ENCODE measurements around the gene HSPA12A.

HSPA12A gene

GRCh38 chr10:116743266-116744064, 1.1 kb upstream of the HSPA12A start:
- no peak for TF ChIP-seq REST (IDR thresholded peaks at IDR 0.05; ENCODE audit: low read depth)
- TF ChIP-seq NFIC (IDR thresholded peaks at IDR 0.05), result 0 out of 2 replicates have a peak, but pooled peaks have one; percentile 19
- TF ChIP-seq TCF12 (IDR thresholded peaks at IDR 0.05; ENCODE audit: low read depth), result 0 out of 2 replicates have a peak, but pooled peaks have one; percentile 27
- TF ChIP-seq, protein P1, sequence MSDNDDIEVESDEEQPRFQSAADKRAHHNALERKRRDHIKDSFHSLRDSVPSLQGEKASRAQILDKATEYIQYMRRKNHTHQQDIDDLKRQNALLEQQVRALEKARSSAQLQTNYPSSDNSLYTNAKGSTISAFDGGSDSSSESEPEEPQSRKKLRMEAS (IDR thresholded peaks at IDR 0.05), result peak; percentile 67
- TF ChIP-seq CEBPB (IDR thresholded peaks at IDR 0.05), result no peak
- peak; percentile 35; the same call in 1 of the 2 replicates for TF ChIP-seq TEAD4 (IDR thresholded peaks at IDR 0.05)
- TF ChIP-seq EP300 (IDR thresholded peaks at IDR 0.05; ENCODE audit: borderline replicate concordance), result 0 out of 2 replicates have a peak, but pooled peaks have one; percentile 8

DNA sequence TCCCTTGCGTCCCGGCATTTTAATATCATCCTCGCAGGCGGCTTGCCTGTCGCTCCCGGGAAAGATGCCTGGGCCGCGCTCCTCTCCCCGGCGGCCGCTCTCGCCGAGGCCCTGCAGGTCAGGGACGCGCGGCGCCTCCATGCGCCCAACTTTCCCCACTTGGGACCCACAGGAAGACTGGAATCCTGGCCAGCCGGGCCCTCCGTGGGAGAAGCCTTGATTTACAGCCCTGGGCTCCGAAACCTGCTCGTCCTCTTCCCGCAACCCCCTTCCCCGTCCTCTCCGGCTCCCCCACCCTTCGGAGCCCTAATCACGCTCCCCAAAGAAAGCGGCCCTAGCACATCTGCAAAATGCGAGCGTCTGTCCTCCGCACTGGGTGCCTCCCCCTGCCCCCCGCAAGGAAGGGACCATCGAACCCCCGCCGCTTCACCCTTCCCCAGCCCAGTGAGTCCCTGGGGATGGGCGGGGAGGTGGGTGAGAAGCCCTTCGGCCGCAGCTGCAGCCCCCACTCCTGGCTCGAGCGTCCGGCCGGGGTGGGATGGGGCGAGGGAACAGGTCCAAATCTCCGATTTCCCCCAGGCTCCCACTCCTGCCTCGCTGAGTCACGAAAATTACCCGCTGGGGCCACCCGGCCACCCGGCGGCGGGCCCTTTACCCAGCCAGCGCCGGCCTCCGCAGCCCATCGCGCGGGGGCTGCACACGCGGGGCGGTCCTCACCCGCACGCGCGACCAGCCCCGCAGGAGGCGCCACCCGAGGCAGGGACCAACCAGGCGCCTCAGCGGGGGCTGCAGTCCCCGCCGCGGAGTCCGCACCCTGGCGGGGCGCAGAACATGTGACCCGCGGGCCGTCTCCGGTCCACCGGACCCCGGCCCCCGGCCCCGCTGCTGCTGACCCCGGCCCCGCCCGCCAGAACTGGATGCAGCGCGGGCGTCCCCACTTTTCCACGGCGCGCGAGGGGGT, 695 bp downstream of the HSPA12A start:
- TF ChIP-seq CEBPB (IDR thresholded peaks at IDR 0.05) (no peak), USF1 (IDR thresholded peaks at IDR 0.05) (peak; percentile 36; the same call in 1 of the 2 replicates)

DNA sequence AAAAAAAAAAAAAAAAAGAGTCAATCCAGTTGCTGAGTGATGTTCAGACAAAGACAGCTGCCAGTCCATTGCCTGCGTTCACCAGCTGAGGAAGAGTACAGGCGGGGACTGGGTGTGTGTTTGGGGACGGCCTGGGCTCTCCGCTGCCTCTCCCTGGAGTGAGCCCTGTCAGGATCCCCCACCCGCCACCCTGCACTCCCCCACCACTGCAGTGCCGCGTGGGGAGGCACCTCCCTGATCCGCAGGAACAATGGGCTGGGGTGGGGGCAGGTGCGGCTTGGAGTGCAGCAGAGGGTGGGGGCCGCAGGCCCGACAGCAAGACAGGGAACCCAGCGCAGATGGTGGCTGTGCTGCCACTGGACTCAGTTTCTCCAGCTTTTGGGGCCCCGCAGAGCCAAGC, 1.4 kb downstream of the HSPA12A start:
- TF ChIP-seq, protein P1 (IDR thresholded peaks at IDR 0.05), result no peak
- TF ChIP-seq TCF12 (IDR thresholded peaks at IDR 0.05; ENCODE audit: low read depth), result no peak
- no peak for TF ChIP-seq YY1 (IDR thresholded peaks at IDR 0.05; ENCODE audit: low read depth)
- no peak for TF ChIP-seq CREB1 (IDR thresholded peaks at IDR 0.05; ENCODE audit: low read depth)
- TF ChIP-seq CEBPB (IDR thresholded peaks at IDR 0.05), result no peak
- no peak for TF ChIP-seq RAD21 (IDR thresholded peaks at IDR 0.05; ENCODE audit: low read depth)
- TF ChIP-seq ZBTB7A (IDR thresholded peaks at IDR 0.05; ENCODE audit: low read depth), result no peak; the same call in 1 of the 2 replicates
- TF ChIP-seq FOXM1 (IDR thresholded peaks at IDR 0.05; ENCODE audit: borderline replicate concordance, low read depth), result no peak
- TF ChIP-seq EP300 (IDR thresholded peaks at IDR 0.05; ENCODE audit: borderline replicate concordance), result no peak
- TF ChIP-seq EGR1 (IDR thresholded peaks at IDR 0.05), result no peak

DNA sequence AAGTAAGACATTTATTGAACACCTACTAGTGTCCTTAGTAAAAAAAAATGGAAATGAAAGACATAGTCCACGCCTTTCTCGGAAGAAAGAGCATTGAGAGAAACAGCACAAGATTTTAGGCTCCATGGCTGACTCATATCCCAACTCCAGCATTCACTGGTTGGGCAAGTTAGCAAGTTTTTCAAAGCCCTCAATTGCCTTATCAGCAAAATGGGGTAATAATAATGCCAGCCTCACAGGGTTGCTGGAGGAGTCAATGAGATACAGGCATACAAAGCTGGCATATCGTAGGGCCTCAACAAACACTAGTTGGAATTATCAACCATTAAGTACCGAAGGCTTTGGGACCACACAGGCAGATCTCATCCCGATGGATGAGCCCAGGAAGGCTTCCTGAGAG, 4.0 kb downstream of the HSPA12A start:
- TF ChIP-seq, protein P1 (IDR thresholded peaks at IDR 0.05), result no peak
- no peak for TF ChIP-seq NFIC (IDR thresholded peaks at IDR 0.05)
- TF ChIP-seq TAF1 (IDR thresholded peaks at IDR 0.05; ENCODE audit: low read depth), result no peak
- no peak for TF ChIP-seq ZBTB7A (IDR thresholded peaks at IDR 0.05; ENCODE audit: low read depth)
- TF ChIP-seq FOXM1 (IDR thresholded peaks at IDR 0.05; ENCODE audit: borderline replicate concordance, low read depth), result no peak
- no peak for TF ChIP-seq TEAD4 (IDR thresholded peaks at IDR 0.05)
- TF ChIP-seq CREB1 (IDR thresholded peaks at IDR 0.05; ENCODE audit: low read depth), result no peak
- TF ChIP-seq YY1 (IDR thresholded peaks at IDR 0.05; ENCODE audit: low read depth), result no peak
- TF ChIP-seq EGR1 (IDR thresholded peaks at IDR 0.05), result no peak
- TF ChIP-seq REST (IDR thresholded peaks at IDR 0.05; ENCODE audit: low read depth), result no peak
- TF ChIP-seq CEBPB (IDR thresholded peaks at IDR 0.05), result no peak
- TF ChIP-seq RAD21 (IDR thresholded peaks at IDR 0.05; ENCODE audit: low read depth), result no peak
- no peak for TF ChIP-seq EP300 (IDR thresholded peaks at IDR 0.05; ENCODE audit: borderline replicate concordance)

- TF ChIP-seq CEBPB (IDR thresholded peaks at IDR 0.05) (no peak), NFIC (IDR thresholded peaks at IDR 0.05) (no peak), TEAD4 (IDR thresholded peaks at IDR 0.05) (no peak), EP300 (IDR thresholded peaks at IDR 0.05; ENCODE audit: borderline replicate concordance) (no peak), USF1 (IDR thresholded peaks at IDR 0.05) (no peak), RAD21 (IDR thresholded peaks at IDR 0.05; ENCODE audit: low read depth) (no peak), FOXM1 (IDR thresholded peaks at IDR 0.05; ENCODE audit: borderline replicate concordance, low read depth) (no peak), TCF12 (IDR thresholded peaks at IDR 0.05; ENCODE audit: low read depth) (no peak), REST (IDR thresholded peaks at IDR 0.05; ENCODE audit: low read depth) (no peak), EGR1 (IDR thresholded peaks at IDR 0.05) (no peak), ZBTB7A (IDR thresholded peaks at IDR 0.05; ENCODE audit: low read depth) (no peak), CREB1 (IDR thresholded peaks at IDR 0.05; ENCODE audit: low read depth) (no peak), TAF1 (IDR thresholded peaks at IDR 0.05; ENCODE audit: low read depth) (no peak), YY1 (IDR thresholded peaks at IDR 0.05; ENCODE audit: low read depth) (no peak)
- TF ChIP-seq, protein P1 (IDR thresholded peaks at IDR 0.05), result no peak
Measured at GRCh38 chr10:116737627-116738327, 4.6 kb downstream of the HSPA12A start.
